ENCODE results near the gene LRP3.

The LRP3 gene

DNA sequence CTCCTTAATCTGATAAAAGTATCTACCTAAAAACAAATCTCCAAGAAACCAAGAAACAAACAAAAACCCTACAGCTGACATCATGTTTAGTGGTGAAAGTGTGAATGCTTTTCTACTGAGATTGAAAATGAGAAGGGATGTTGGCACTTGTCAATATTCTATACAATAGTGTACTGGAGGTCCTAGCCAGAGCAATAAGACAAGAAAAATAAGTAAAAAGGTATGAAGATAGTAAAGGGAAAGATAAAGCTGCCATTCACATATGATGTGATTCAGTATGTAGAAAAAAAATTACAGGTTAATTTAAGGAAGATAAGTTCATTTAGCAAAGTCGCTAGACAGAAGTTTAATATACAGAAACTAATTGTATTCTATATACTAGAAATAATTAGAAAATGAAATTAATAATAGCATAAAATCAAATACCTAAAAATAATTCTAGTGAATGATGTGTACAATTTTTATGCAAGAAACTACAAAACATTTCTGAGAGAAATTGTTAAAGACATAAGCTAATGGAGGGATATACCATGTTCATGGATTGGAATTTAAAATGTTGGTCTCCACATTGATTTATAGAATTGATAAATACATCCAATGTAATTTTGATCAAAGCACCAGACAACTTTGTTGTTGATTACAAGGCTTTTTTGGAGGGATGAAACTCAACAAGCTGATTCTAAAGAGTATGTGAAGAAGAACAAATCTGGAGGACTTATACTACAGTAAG lies 33.9 kb downstream of the LRP3 start:
- no peak for TF ChIP-seq TEAD4 (IDR thresholded peaks at IDR 0.05)
- no peak for TF ChIP-seq TCF12 (IDR thresholded peaks at IDR 0.05; ENCODE audit: low read depth)
- TF ChIP-seq, protein P1, sequence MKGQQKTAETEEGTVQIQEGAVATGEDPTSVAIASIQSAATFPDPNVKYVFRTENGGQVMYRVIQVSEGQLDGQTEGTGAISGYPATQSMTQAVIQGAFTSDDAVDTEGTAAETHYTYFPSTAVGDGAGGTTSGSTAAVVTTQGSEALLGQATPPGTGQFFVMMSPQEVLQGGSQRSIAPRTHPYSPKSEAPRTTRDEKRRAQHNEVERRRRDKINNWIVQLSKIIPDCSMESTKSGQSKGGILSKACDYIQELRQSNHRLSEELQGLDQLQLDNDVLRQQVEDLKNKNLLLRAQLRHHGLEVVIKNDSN (IDR thresholded peaks at IDR 0.05), result no peak
- TF ChIP-seq NFIC (IDR thresholded peaks at IDR 0.05), result no peak
- TF ChIP-seq CEBPB (IDR thresholded peaks at IDR 0.05), result no peak
- TF ChIP-seq RAD21 (IDR thresholded peaks at IDR 0.05; ENCODE audit: low read depth), result no peak
- TF ChIP-seq, protein P2, sequence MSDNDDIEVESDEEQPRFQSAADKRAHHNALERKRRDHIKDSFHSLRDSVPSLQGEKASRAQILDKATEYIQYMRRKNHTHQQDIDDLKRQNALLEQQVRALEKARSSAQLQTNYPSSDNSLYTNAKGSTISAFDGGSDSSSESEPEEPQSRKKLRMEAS (IDR thresholded peaks at IDR 0.05), result no peak

DNA sequence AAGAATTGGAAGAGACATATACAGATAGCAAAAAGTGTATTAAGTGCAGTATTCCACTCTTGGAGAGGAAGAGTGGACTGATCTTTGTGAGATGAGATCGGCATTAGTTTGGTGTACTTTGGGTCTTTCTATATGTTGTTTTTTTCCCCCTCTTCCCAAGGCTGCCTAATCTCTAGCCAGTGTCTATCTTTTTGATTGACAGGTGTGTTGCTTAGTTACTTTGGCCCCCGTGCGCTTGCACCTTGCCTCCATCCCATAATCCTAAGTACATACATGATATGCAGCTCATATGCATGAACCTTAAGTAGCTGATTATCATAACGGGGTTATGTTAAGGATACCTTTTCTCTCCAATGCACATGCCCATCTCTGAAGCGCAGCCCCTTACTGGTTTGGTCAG lies 35.8 kb downstream of the LRP3 start:
- no peak for TF ChIP-seq EGR1 (IDR thresholded peaks at IDR 0.05)

DNA sequence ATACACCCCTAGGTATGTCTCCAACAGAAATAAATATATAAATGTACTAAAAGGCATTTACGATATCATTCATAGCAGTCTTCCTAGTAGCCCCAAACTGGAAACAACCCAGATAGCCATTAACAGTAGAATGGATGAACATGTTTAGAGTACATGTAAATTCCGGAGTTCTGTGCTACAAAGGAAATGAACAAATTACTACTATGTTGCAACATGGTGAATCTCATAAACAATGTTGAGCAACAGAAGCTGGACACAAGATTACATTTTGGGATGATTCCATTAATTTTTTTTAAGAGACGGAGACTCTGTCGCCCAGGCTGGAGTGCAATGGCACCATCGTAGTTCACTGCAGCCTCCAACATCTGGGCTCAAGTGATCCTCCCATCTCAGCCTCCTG lies 37.4 kb downstream of the LRP3 start:
- TF ChIP-seq FOXM1 (IDR thresholded peaks at IDR 0.05; ENCODE audit: borderline replicate concordance, low read depth), result no peak
- TF ChIP-seq, protein P2 (IDR thresholded peaks at IDR 0.05), result no peak
- TF ChIP-seq, protein P3, sequence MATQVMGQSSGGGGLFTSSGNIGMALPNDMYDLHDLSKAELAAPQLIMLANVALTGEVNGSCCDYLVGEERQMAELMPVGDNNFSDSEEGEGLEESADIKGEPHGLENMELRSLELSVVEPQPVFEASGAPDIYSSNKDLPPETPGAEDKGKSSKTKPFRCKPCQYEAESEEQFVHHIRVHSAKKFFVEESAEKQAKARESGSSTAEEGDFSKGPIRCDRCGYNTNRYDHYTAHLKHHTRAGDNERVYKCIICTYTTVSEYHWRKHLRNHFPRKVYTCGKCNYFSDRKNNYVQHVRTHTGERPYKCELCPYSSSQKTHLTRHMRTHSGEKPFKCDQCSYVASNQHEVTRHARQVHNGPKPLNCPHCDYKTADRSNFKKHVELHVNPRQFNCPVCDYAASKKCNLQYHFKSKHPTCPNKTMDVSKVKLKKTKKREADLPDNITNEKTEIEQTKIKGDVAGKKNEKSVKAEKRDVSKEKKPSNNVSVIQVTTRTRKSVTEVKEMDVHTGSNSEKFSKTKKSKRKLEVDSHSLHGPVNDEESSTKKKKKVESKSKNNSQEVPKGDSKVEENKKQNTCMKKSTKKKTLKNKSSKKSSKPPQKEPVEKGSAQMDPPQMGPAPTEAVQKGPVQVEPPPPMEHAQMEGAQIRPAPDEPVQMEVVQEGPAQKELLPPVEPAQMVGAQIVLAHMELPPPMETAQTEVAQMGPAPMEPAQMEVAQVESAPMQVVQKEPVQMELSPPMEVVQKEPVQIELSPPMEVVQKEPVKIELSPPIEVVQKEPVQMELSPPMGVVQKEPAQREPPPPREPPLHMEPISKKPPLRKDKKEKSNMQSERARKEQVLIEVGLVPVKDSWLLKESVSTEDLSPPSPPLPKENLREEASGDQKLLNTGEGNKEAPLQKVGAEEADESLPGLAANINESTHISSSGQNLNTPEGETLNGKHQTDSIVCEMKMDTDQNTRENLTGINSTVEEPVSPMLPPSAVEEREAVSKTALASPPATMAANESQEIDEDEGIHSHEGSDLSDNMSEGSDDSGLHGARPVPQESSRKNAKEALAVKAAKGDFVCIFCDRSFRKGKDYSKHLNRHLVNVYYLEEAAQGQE (IDR thresholded peaks at IDR 0.05; ENCODE audit: low read depth), result no peak
- no peak for TF ChIP-seq ZBTB7A (IDR thresholded peaks at IDR 0.05; ENCODE audit: low read depth)
- no peak for TF ChIP-seq TEAD4 (IDR thresholded peaks at IDR 0.05)
- TF ChIP-seq NFIC (IDR thresholded peaks at IDR 0.05), result no peak
- TF ChIP-seq TCF12 (IDR thresholded peaks at IDR 0.05; ENCODE audit: low read depth), result no peak
- TF ChIP-seq TAF1 (IDR thresholded peaks at IDR 0.05; ENCODE audit: low read depth), result no peak
- TF ChIP-seq EP300 (IDR thresholded peaks at IDR 0.05; ENCODE audit: borderline replicate concordance), result no peak
- TF ChIP-seq, protein P1 (IDR thresholded peaks at IDR 0.05), result no peak
- no peak for TF ChIP-seq RAD21 (IDR thresholded peaks at IDR 0.05; ENCODE audit: low read depth)
- no peak for TF ChIP-seq CREB1 (IDR thresholded peaks at IDR 0.05; ENCODE audit: low read depth)
- TF ChIP-seq EGR1 (IDR thresholded peaks at IDR 0.05), result no peak
- no peak for TF ChIP-seq CEBPB (IDR thresholded peaks at IDR 0.05)
- TF ChIP-seq YY1 (IDR thresholded peaks at IDR 0.05; ENCODE audit: low read depth), result no peak

DNA sequence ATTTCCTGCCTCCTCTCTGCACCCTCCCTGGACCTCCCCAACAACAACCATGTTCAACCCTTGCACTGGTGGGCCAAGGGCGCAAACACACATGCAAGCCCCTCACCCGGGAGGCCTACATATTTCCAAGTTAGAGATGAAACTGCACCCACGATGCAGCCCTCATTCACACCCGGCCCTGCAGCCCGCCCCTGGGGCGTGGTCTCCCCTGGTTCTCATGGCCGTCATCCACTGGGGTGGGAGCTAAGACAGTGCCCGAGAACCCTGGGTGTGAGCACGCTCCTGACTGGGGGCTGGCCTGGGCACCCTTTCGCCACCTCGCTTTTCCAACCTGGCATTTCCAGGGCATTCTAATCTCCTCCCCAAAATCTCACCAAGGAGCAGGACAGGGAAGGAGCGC lies 38.5 kb downstream of the LRP3 start:
- TF ChIP-seq EGR1 (IDR thresholded peaks at IDR 0.05) (no peak), EP300 (IDR thresholded peaks at IDR 0.05; ENCODE audit: borderline replicate concordance) (no peak), RAD21 (IDR thresholded peaks at IDR 0.05; ENCODE audit: low read depth) (no peak), YY1 (IDR thresholded peaks at IDR 0.05; ENCODE audit: low read depth) (no peak), ZBTB7A (IDR thresholded peaks at IDR 0.05; ENCODE audit: low read depth) (no peak), FOXM1 (IDR thresholded peaks at IDR 0.05; ENCODE audit: borderline replicate concordance, low read depth) (no peak), NFIC (IDR thresholded peaks at IDR 0.05) (no peak), CREB1 (IDR thresholded peaks at IDR 0.05; ENCODE audit: low read depth) (no peak), CEBPB (IDR thresholded peaks at IDR 0.05) (no peak), TEAD4 (IDR thresholded peaks at IDR 0.05) (no peak), TCF12 (IDR thresholded peaks at IDR 0.05; ENCODE audit: low read depth) (no peak)
- TF ChIP-seq, protein P2 (IDR thresholded peaks at IDR 0.05), result no peak
- TF ChIP-seq, protein P3 (IDR thresholded peaks at IDR 0.05; ENCODE audit: low read depth), result no peak
- TF ChIP-seq, protein P1 (IDR thresholded peaks at IDR 0.05), result no peak

DNA sequence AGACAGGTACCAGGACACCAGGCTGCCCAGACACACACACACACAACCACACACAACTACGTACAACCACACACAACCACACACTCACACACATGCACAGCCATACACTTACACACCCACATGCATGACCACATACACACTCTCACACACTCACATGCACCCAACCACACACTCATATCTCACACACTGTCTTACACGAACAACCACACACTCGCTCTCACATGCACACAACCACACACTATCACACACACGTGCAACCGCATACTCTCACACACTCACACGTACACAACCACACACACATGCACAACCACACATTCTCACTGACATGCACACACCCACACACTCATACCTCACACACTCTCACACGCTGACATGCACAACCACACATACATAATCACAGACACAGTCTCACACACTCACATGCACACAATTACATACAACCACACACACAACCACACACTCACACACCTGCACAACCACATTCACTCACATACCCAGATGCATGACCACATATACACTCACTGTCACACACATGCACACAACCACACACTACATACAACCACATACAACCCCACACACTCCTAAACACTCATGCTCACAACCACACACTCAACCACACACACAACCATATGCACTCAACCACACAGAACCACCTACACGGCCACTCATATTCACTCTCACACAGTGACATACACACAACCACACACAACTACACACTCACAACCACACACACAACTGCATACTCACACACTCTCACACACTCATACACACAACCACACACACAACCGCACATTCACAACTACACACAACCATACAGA lies 39.1 kb downstream of the LRP3 start:
- TF ChIP-seq EP300 (IDR thresholded peaks at IDR 0.05; ENCODE audit: borderline replicate concordance) (no peak), FOXM1 (IDR thresholded peaks at IDR 0.05; ENCODE audit: borderline replicate concordance, low read depth) (no peak), YY1 (IDR thresholded peaks at IDR 0.05; ENCODE audit: low read depth) (no peak), RAD21 (IDR thresholded peaks at IDR 0.05; ENCODE audit: low read depth) (no peak), TEAD4 (IDR thresholded peaks at IDR 0.05) (no peak), TCF12 (IDR thresholded peaks at IDR 0.05; ENCODE audit: low read depth) (no peak), ZBTB7A (IDR thresholded peaks at IDR 0.05; ENCODE audit: low read depth) (no peak)
- TF ChIP-seq, protein P2 (IDR thresholded peaks at IDR 0.05), result no peak
- TF ChIP-seq, protein P1 (IDR thresholded peaks at IDR 0.05), result no peak

Measured in Ishikawa (cell line).